H1 (cell line): ENCODE results near the gene GBP7. TPM values are rescaled to one million over a fixed set of nuclear protein-coding genes. Genes with fewer than 3 reads are reported as not detected.

Experiments used
- CTCF ChIA-PET: fragments of 300-600 bp; sonication (Branson Sonifier 250); formaldehyde crosslinking; loops from one replicate; lab custom pipeline; 2021; ENCODE audit not compliant: partially characterized antibody; lab: Charles Lee
- POLR2A ChIA-PET: fragments of 300-600 bp; sonication (Branson Sonifier 250); formaldehyde crosslinking; loops from one replicate; lab custom pipeline; 2021; ENCODE audit warnings: inconsistent platforms; ENCODE audit not compliant: partially characterized antibody; lab: Charles Lee
- DNase-seq, 2 experiments: peaks; one replicate each; pipeline versions ENCODE4 v3.0.0 to v3.0.0-alpha.2; 2010 to 2022; ENCODE audit warnings: low spot score in 2 of 2, low read depth in 1 of 2, mixed read lengths in 1 of 2
- FAIRE-seq: peaks from 2 replicates; lab custom pipeline; 2011; peaks lifted over from hg19 to GRCh38; lab: Jason Lieb, UNC
- H2AFZ ChIP-seq: 2 replicates; pipeline ENCODE4 v1.8.1; 2012; ENCODE audit warnings: low read length, inconsistent platforms
- H2AK5ac ChIP-seq: 2 replicates; pipeline ENCODE4 v1.6.1; 2013; ENCODE audit warnings: low read depth, low read length
- H2BK120ac ChIP-seq: replicated peaks from 2 replicates; pipeline ENCODE3; 2013; ENCODE audit warnings: low read depth, low read length, inconsistent platforms
- H2BK12ac ChIP-seq: 2 replicates; pipeline ENCODE4 v1.6.1; 2013; ENCODE audit warnings: low read depth, low read length
- H2BK15ac ChIP-seq: 2 replicates; pipeline ENCODE4 v1.6.1; 2013; ENCODE audit warnings: low read length
- H2BK20ac ChIP-seq: 2 replicates; pipeline ENCODE4 v1.6.1; 2013; ENCODE audit warnings: low read length
- H2BK5ac ChIP-seq: 2 replicates; pipeline ENCODE4 v1.6.1; 2013; ENCODE audit warnings: low read depth, low read length
- H3K14ac ChIP-seq: 2 replicates; pipeline ENCODE4 v1.6.1; 2013; ENCODE audit warnings: inconsistent platforms; ENCODE audit not compliant: insufficient read length
- H3K18ac ChIP-seq: 2 replicates; pipeline ENCODE4 v1.6.1; 2013; ENCODE audit warnings: low read length; ENCODE audit errors: extremely low read depth
- H3K23ac ChIP-seq: 2 replicates; pipeline ENCODE4 v1.6.1; 2013; ENCODE audit warnings: inconsistent platforms; ENCODE audit not compliant: insufficient read length
- H3K23me2 ChIP-seq: 2 replicates; pipeline ENCODE4 v1.6.1; 2013; ENCODE audit warnings: low read depth, low read length
- H3K27ac ChIP-seq: 2 replicates; pipeline ENCODE4 v1.6.1; 2011; ENCODE audit warnings: low read depth, low read length, inconsistent platforms
- H3K27me3 ChIP-seq, 4 experiments: replicated peaks in 1 of 4; 1 replicate in 1 of 4; 2 replicates in 3 of 4; pipeline versions ENCODE4 v1.6.1 to v1.8.1; 2011 to 2013; ENCODE audit warnings: low read length in 3 of 4, mild to moderate bottlenecking in 3 of 4, inconsistent platforms in 2 of 4, mixed read lengths in 2 of 4, moderate library complexity in 1 of 4; ENCODE audit not compliant: control insufficient read depth in 3 of 4, insufficient read depth in 3 of 4; ENCODE audit errors: extremely low read depth in 1 of 4
- H3K36me3 ChIP-seq, 4 experiments: 2 replicates each; pipeline versions ENCODE4 v1.6.1 to v1.8.1; 2011 to 2013; ENCODE audit warnings: mild to moderate bottlenecking in 4 of 4, low read length in 3 of 4, moderate library complexity in 2 of 4, control low read depth in 1 of 4, inconsistent platforms in 1 of 4; ENCODE audit not compliant: insufficient read depth in 4 of 4, control insufficient read depth in 2 of 4
- H3K4ac ChIP-seq: replicated peaks from 2 replicates; pipeline ENCODE3; 2013; ENCODE audit warnings: low read length, low read depth, mixed read lengths, inconsistent platforms; ENCODE audit not compliant: insufficient read length
- H3K4me1 ChIP-seq, 4 experiments: replicated peaks in 1 of 4; 1 replicate in 1 of 4; 2 replicates in 3 of 4; pipeline versions ENCODE4 v1.6.1 to v1.8.1; 2011 to 2013; ENCODE audit warnings: low read length in 3 of 4, inconsistent platforms in 2 of 4, mixed read lengths in 1 of 4; ENCODE audit not compliant: insufficient read depth in 4 of 4, control insufficient read depth in 3 of 4
- H3K4me2 ChIP-seq, 2 experiments: 2 replicates each; pipeline versions ENCODE4 v1.6.1 to v1.8.1; 2011 to 2013; ENCODE audit warnings: low read depth in 2 of 2, low read length in 2 of 2, control low read depth in 1 of 2, inconsistent platforms in 1 of 2, mild to moderate bottlenecking in 1 of 2; ENCODE audit not compliant: insufficient read depth in 1 of 2
- H3K4me3 ChIP-seq, 4 experiments: fragments of 200-600, 300-600 bp in 1 of 4; sonication (generic), shearing (Covaris generic), sonication (Bioruptor Twin) in 1 of 4; 2 replicates each; pipeline versions ENCODE4 v1.5.1 to v1.8.1; 2011 to 2016; ENCODE audit warnings: low read length in 4 of 4, low read depth in 3 of 4, control low read depth in 2 of 4, inconsistent platforms in 2 of 4, mild to moderate bottlenecking in 2 of 4, mixed read lengths in 1 of 4, moderate library complexity in 1 of 4; ENCODE audit not compliant: insufficient read depth in 2 of 4; ENCODE audit errors: extremely low read depth in 1 of 4
- H3K56ac ChIP-seq: replicated peaks from 2 replicates; pipeline ENCODE3; 2013; ENCODE audit warnings: low read depth, mild to moderate bottlenecking, mixed read lengths, low read length, inconsistent platforms; ENCODE audit not compliant: insufficient read length
- H3K79me1 ChIP-seq: 2 replicates; pipeline ENCODE4 v1.6.1; 2013; ENCODE audit warnings: low read depth, low read length, control low read depth
- H3K79me2 ChIP-seq, 2 experiments: 2 replicates each; pipeline versions ENCODE4 v1.6.1 to v1.8.1; 2012 to 2013; ENCODE audit warnings: low read length in 2 of 2, mild to moderate bottlenecking in 2 of 2, inconsistent platforms in 1 of 2; ENCODE audit not compliant: insufficient read depth in 2 of 2, control insufficient read depth in 1 of 2
- H3K9ac ChIP-seq, 4 experiments: replicated peaks in 1 of 4; 1 replicate in 1 of 4; 2 replicates in 3 of 4; pipeline versions ENCODE4 v1.6.1 to v1.8.1; 2011 to 2013; ENCODE audit warnings: low read depth in 3 of 4, low read length in 3 of 4, control low read depth in 2 of 4, mild to moderate bottlenecking in 2 of 4, moderate library complexity in 2 of 4, inconsistent platforms in 1 of 4; ENCODE audit errors: extremely low read depth in 1 of 4
- H3K9me3 ChIP-seq, 2 experiments: 2 replicates each; pipeline versions ENCODE4 v1.6.1 to v1.8.1; 2012 to 2013; ENCODE audit warnings: mild to moderate bottlenecking in 2 of 2, moderate library complexity in 2 of 2, control low read depth in 1 of 2, inconsistent platforms in 1 of 2, low read depth in 1 of 2, low read length in 1 of 2, mixed read lengths in 1 of 2; ENCODE audit not compliant: insufficient read depth in 2 of 2
- H4K20me1 ChIP-seq, 2 experiments: replicated peaks in 1 of 2; 2 replicates each; pipeline versions ENCODE3 to v1.8.1; 2011 to 2013; ENCODE audit warnings: inconsistent platforms in 2 of 2, low read length in 2 of 2, mild to moderate bottlenecking in 1 of 2; ENCODE audit not compliant: insufficient read depth in 2 of 2, control insufficient read depth in 1 of 2
- H4K5ac ChIP-seq: 2 replicates; pipeline ENCODE4 v1.6.1; 2013; ENCODE audit warnings: low read length, low read depth, mixed read lengths, inconsistent platforms; ENCODE audit not compliant: insufficient read length
- H4K8ac ChIP-seq: 2 replicates; pipeline ENCODE4 v1.8.0; 2013; ENCODE audit warnings: mild to moderate bottlenecking, moderate library complexity, low read length, inconsistent platforms; ENCODE audit not compliant: insufficient read depth; ENCODE audit errors: extremely low read depth
- H4K91ac ChIP-seq: replicated peaks from 2 replicates; pipeline ENCODE3; 2013; ENCODE audit warnings: low read length, mixed read lengths, inconsistent platforms; ENCODE audit not compliant: insufficient read length
- CTBP2 ChIP-seq: IDR thresholded peaks from 2 replicates; pipeline ENCODE4 v1.7.0; 2011; ENCODE audit warnings: borderline replicate concordance, mild to moderate bottlenecking, moderate library complexity, mixed read lengths, low read length; ENCODE audit not compliant: insufficient read depth, insufficient read length
- EGR1 ChIP-seq: IDR thresholded peaks from 2 replicates; pipeline ENCODE4 v1.6.1; 2011; ENCODE audit warnings: low read depth, low read length, borderline replicate concordance
- WGBS, 2 experiments: shearing (Covaris generic) in 1 of 2; methylation state at CpG; one replicate each; pipeline versions ENCODE4 v1.1.6 to v1.1.7; 2013 to 2015; ENCODE audit warnings: low lambda C conversion rate in 2 of 2, mixed read lengths in 2 of 2, inconsistent platforms in 1 of 2, low coverage in 1 of 2, missing lambda C conversion rate in 1 of 2; ENCODE audit not compliant: insufficient replicate concordance in 2 of 2, insufficient coverage in 1 of 2, insufficient read length in 1 of 2; ENCODE audit errors: extremely low coverage in 1 of 2, missing lambda C conversion rate in 1 of 2; 5-methylcytosine and 5-hydroxymethylcytosine counted together
- polyA plus RNA-seq, 7 experiments: library from polyadenylated mRNA; depleted of rRNA in 3 of 7; stranded (reverse) in 5 of 7; unstranded in 2 of 7; fragments of >200 nt in 5 of 7; fragments of 200-250 nt in 2 of 7; gene quantifications; 1 replicate in 5 of 7; 2 replicates in 1 of 7; 4 replicates in 1 of 7; pipeline versions ENCODE4 v1.2.1 to v1.2.3, GENCODE V29; 2011 to 2013; ENCODE audit warnings: missing spikeins in 2 of 7, mixed read lengths in 2 of 7
- total RNA-seq: library from RNA; stranded (reverse); fragmentation: NEBNext Ultra II Directional; extraction: Animal tissue kit (Norgen Biotek cat#: 25700); gene quantifications from 2 replicates; pipeline ENCODE4 v1.2.1, GENCODE V29; 2021

GBP7 gene
- total and polyA plus RNA-seq, 2 of the 8 experiments (the other 6 are each of a cell fraction or from before 2014, with no cell fraction given) = not detected

DNA sequence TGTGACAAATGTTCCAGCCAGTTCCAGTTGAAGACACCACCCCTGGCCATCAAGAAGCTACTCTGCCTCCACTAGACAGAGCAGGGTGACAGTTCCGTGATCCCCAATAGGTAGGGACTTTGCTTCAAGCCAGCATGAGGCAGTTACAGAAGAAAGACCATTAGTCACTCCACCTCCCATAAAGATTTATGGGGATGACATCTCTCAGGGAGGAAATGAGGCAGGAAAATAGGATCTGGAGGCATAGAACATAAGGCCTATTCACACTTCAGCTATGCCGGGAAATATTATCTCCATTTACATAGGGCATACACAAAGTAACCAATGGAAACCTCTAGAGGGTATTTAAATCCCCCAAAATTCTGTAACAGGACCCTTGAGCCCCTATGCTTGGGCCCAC, 3.5 kb upstream of the GBP7 start:
- H3K18ac ChIP-seq = no peak overlapping the region
- H2BK20ac ChIP-seq = no peak overlapping the region
- no peak overlapping the region for H2BK5ac ChIP-seq
- no peak overlapping the region for H2AFZ ChIP-seq
- H3K56ac ChIP-seq = no peak overlapping the region
- H3K4ac ChIP-seq = no peak overlapping the region
- H4K91ac ChIP-seq = no peak overlapping the region
- H3K23ac ChIP-seq = no peak overlapping the region
- H3K36me3 ChIP-seq = no peaks in the 10 kb centered on the region
- WGBS, 2 experiments = 97% methylated on average over 2 of the region's 2 CpGs; no CpG with 5 or more reads in 1 of the 2 experiments
- H3K9ac ChIP-seq = no peak overlapping the region
- no peak overlapping the region for H2BK12ac ChIP-seq
- no peaks in the 10 kb centered on the region for H3K23me2 ChIP-seq
- no peaks in the 10 kb centered on the region for H3K27me3 ChIP-seq
- no peak overlapping the region for H3K4me3 ChIP-seq
- no peak overlapping the region for H2BK120ac ChIP-seq
- no peak overlapping the region for H3K27ac ChIP-seq
- ChIA-PET CTCF (no interaction called here), POLR2A (no interaction called here)
- no peaks in the 10 kb centered on the region for H3K79me1 ChIP-seq
- H4K5ac ChIP-seq = no peak overlapping the region
- H3K4me1 ChIP-seq = no peaks in the 10 kb centered on the region
- H3K14ac ChIP-seq = no peak overlapping the region
- H4K8ac ChIP-seq = no peak overlapping the region
- H4K20me1 ChIP-seq = no peaks in the 10 kb centered on the region
- no peak for FAIRE-seq
- no peak for DNase-seq
- no peak overlapping the region for H2BK15ac ChIP-seq
- H3K9me3 ChIP-seq = peaks cover 0 to 4% of the 10 kb centered on the region in 2 experiments; a peak in 1 of 4 replicates
- no peaks in the 10 kb centered on the region for H3K79me2 ChIP-seq
- no peak overlapping the region for H2AK5ac ChIP-seq
- no peak overlapping the region for H3K4me2 ChIP-seq
- TF ChIP-seq EGR1 (no peak), CTBP2 (no peak)
